GM19193 (cell line): ENCODE data around the gene ARHGEF33.

Experiments used
- POLR2A ChIP-seq: IDR thresholded peaks from 4 replicates; pipeline ENCODE4 v1.6.1; 2011; ENCODE audit not compliant: insufficient read depth, insufficient read length; ENCODE audit errors: extremely low read depth

Gene ARHGEF33

GRCh38 chr2:38889575-38889974 lies at the start of gene ARHGEF33:
Gene ARHGEF33 (plus strand): TSS chr2:38889875. CDS start chr2:38919448, 29,573 bp downstream.
- no peak for TF ChIP-seq POLR2A

DNA sequence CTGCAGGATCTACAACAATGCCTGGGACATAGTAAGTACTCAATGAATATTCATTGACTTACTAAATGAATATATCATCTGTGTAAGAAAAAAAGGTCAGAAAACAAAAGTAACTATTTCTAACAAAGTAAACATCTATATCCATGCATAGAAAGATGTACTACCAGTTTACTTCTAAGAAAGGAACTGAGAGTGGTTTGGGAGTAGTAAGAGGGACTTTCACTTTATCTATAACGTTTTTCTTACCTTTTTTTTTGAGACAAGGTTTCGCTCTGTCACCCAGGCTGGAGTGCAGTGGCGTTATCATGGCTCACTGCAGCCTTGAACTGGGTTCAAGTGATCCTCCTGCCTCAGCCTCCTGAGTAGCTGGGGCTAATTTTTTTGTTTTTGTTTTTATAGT lies 39.6 kb upstream of the ARHGEF33 start:
- no peak for TF ChIP-seq POLR2A

- TF ChIP-seq POLR2A = no peak
Observed at GRCh38 chr2:38856165-38856564, 33.5 kb upstream of the ARHGEF33 start.

GRCh38 chr2:38862476-38862875 lies 27.2 kb upstream of the ARHGEF33 start:
- no peak for TF ChIP-seq POLR2A

- no peak for TF ChIP-seq POLR2A
Observed at GRCh38 chr2:38863061-38863695, 26.5 kb upstream of the ARHGEF33 start.

- no peak for TF ChIP-seq POLR2A
Observed at GRCh38 chr2:38866773-38867443, 22.8 kb upstream of the ARHGEF33 start.

- TF ChIP-seq POLR2A = no peak
Observed at GRCh38 chr2:38871432-38871831, 18.2 kb upstream of the ARHGEF33 start.

GRCh38 chr2:38873763-38874162 lies 15.9 kb upstream of the ARHGEF33 start:
- no peak for TF ChIP-seq POLR2A

- TF ChIP-seq POLR2A = no peak
Observed at GRCh38 chr2:38875227-38875575, 14.5 kb upstream of the ARHGEF33 start.

- peak; percentile 60 for TF ChIP-seq POLR2A
Observed at GRCh38 chr2:38875576-38876367, 13.9 kb upstream of the ARHGEF33 start, which contains the start of the genes DHX57 and MORN2. Gene DHX57 (minus strand): TSS chr2:38875934. CDS start chr2:38868405, 7,529 bp downstream. Gene MORN2 (plus strand): TSS chr2:38875976.

GRCh38 chr2:38876407-38876806 lies 13.3 kb upstream of the ARHGEF33 start:
- no peak for TF ChIP-seq POLR2A

GRCh38 chr2:38886063-38886462 lies 3.6 kb upstream of the ARHGEF33 start:
- no peak for TF ChIP-seq POLR2A

DNA sequence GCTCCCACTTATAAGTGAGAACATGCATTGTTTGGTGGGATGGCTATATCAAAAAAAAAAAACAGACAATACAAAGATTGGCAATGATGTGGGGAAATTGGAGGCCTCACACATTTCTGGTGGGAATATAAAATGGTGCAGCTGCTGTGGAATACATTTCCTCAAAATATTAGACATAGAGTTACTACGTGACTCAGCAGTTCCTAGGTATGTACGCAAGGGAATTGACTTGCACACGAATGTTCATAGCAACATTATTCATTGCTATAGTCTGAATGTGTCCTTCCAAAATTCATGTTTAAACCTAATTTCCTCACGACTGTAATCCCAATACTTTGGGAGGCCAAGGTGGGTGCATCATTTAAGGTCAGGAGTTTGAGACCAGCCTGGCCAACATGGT lies 2.3 kb upstream of the ARHGEF33 start:
- TF ChIP-seq POLR2A = no peak

DNA sequence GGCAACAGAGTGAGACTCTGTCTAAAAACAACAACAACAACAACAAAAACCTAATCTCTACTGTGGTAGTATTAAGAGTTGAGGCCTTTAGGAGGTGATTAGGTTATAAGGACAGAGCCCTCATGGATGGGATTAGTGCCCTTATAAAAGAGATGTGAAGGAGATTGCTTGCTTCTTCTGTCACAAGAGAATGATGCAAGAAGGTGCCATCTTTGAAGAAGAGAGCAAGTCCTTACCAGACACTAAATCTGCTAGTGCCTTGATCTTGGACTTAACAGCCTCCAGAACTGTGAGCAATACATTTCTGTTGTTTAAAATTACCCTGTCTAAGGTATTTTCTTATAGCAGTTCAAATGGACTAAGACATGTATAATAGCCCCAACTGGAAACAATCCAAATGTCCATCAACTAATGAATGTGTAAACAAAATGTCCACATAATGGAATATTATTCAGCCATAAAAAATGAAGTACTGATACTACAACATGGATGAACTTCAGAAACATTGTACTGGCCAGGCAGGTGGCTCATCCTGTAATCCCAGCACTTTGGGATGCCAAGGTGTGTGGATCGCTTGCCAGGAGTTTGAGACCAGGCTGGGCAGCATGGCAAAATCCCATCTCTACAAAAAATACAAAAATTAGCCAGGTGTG lies 1.6 kb upstream of the ARHGEF33 start:
- TF ChIP-seq POLR2A = no peak

DNA sequence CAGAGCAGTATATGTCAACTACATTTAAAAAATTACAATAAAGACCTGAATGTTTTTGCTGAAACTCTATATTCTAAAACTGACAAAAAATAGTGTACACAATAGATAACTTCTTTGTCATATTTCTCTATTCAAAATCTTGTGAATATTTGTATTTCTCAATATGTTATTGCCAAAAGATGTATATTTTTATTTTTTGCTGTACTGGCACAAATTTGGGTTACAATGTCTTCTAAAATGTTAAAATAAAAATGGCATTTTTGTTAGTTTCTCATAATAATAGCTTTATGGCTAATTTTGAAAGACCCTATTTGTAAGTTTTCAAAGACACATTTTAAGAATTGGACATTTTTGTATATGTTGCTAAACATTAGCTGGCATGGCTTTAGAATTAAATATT lies 630 bp upstream of the ARHGEF33 start:
- no peak for TF ChIP-seq POLR2A

DNA sequence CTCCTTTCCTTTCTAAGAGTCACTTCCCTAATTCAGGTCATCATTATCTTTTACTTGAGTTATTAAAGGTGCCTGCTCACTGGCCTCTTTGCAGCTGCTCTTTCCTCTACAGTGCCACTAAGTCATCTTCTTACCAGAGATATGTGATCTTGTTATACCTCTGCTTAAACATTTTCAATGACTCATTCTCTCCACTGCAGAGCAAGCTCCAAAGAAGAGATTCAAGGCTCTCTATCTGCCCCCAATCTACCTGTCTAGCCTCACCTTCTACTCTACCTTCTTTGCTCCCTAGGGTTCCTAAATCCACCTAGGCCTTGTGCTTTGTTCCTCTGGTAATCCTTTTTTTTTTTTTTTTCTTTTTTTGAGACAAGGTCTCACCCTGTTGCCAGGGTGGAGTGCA lies 3.1 kb downstream of the ARHGEF33 start:
- no peak for TF ChIP-seq POLR2A

DNA sequence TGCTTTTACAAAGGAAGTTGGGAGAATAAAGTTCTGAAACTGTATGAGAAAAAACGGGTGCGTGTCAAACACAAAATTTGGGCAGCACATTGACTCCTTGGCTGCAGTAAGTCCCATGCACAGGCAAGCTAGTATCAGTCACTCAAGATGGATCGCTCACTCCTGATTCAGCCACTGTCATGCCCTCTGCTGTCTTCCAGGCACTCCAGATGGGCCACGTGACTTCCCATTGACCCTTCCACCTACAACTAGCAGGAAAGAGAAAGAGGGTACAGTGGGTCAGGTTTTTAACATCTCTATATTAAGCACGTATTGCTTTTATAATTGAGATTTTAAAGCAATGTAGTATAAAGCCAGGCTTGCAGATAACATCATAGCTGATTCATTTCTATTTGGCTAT lies 8.6 kb downstream of the ARHGEF33 start:
- no peak for TF ChIP-seq POLR2A
